ENCODE results near the gene TMEM267. TPM values are rescaled to one million over a fixed set of nuclear protein-coding genes. Genes with fewer than 3 reads are reported as not detected.

The TMEM267 gene, protein sequence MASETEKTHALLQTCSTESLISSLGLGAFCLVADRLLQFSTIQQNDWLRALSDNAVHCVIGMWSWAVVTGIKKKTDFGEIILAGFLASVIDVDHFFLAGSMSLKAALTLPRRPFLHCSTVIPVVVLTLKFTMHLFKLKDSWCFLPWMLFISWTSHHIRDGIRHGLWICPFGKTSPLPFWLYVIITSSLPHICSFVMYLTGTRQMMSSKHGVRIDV
- 1 to 10 TPM; 7.3 to 9.2 TPM for total RNA-seq

DNA sequence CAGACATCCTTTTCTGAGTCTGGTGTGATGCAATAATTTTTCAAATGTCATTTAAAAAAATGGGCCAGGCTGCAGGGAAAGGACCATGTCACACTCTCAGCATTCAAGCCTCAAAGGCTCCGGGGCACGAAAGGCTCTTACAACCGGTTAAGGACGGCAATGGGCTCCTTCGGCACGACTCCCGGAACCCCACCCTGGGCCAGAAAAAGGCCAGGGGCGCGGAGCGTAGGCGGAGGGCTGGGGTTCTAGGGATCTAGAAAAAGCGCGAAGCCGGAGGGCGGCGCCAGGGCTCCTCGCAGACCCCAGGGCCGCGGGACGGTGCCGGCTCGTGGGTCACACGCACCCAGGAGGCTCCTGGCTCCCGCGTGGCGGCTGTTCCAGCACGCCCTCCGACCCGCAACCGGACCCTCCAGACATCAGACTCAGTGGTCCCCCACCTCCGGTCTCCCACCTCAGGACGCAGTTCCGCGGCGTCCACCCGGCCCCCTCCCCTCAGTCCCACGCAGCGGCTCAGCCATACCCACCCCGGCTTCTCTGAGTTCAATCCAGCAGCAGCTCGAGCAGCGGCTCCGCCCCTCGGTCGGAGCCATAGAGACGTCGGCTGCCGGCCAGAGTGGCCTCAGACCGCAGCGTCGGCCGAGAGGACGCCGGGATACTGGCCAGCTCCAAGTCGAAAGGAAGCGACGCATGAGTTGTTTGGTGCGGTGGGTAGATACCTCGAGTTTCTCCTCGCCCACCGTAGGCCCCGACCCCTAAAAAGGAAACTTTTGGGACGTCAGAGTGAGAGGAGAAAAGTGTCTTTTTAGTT lies at the start of gene TMEM267:
Gene TMEM267, minus strand, starts transcription at position 568 of the 808 bp plus-strand sequence. CDS start 29,896 bp downstream, outside the sequence.
- Histone ChIP-seq H3K4me3 (peak within 1 kb of the TSS; percentile 75 to 79), H3K36me3 (replicated peaks in 1 of 2; ENCODE audit: insufficient read depth in 1 of 2, low read depth in 2 of 2) (no peaks in the 10 kb centered on the region), H3K27ac (peak within 1 kb of the TSS; percentile 95 to 99 (median 96)), H3K9me3 (no peaks in the 10 kb centered on the region), H3K4me1 (peaks cover 17% of the 10 kb centered on the region), H3K27me3 (no peaks in the 10 kb centered on the region)
- WGBS, 2 donors, result 0 to 1% methylated on average over 41 to 61 of the region's 62 CpGs
- DNase-seq (peak; percentile 91 to 95 (median 94)), ATAC-seq (peak; percentile 97)
- intact Hi-C loops (cut with DNase I), result no loop called here
- TF ChIP-seq, protein P1, sequence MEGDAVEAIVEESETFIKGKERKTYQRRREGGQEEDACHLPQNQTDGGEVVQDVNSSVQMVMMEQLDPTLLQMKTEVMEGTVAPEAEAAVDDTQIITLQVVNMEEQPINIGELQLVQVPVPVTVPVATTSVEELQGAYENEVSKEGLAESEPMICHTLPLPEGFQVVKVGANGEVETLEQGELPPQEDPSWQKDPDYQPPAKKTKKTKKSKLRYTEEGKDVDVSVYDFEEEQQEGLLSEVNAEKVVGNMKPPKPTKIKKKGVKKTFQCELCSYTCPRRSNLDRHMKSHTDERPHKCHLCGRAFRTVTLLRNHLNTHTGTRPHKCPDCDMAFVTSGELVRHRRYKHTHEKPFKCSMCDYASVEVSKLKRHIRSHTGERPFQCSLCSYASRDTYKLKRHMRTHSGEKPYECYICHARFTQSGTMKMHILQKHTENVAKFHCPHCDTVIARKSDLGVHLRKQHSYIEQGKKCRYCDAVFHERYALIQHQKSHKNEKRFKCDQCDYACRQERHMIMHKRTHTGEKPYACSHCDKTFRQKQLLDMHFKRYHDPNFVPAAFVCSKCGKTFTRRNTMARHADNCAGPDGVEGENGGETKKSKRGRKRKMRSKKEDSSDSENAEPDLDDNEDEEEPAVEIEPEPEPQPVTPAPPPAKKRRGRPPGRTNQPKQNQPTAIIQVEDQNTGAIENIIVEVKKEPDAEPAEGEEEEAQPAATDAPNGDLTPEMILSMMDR (IDR thresholded peaks at IDR 0.05), result no peak
- peak; percentile 83 to 97 (median 95) for TF ChIP-seq POLR2A (IDR thresholded peaks at IDR 0.05)

DNA sequence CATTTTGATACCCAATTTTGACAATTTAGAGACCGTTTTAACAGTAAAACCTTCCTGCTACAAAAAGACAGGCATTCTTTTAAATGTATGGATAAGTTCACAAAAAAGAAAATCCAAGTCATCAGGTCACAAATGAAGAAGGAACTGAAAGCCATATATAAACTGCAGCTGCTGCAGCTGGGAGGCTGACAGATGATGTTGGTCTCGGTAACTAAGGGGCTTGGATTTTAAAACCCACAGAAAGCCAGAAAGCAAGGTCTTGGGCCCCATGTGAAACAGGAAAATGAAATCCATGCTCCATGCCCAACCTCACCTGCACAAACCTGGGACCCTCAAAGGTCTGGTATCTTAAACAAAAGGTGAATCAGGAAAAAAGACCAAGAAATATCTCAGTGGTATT lies 47.0 kb upstream of the TMEM267 start:
- ATAC-seq, result no peak
- Histone ChIP-seq H3K9me3 (no peaks in the 10 kb centered on the region), H3K4me1 (no peaks in the 10 kb centered on the region), H3K27me3 (no peaks in the 10 kb centered on the region), H3K4me3 (no peak overlapping the region), H3K27ac (no peak overlapping the region), H3K36me3 (replicated peaks in 1 of 2; ENCODE audit: insufficient read depth in 1 of 2, low read depth in 2 of 2) (peaks cover 14 to 30% of the 10 kb centered on the region in 2 donors)
- no peak for TF ChIP-seq POLR2A (IDR thresholded peaks at IDR 0.05)
- TF ChIP-seq, protein P1 (IDR thresholded peaks at IDR 0.05), result no peak
- no peak for DNase-seq
- intact Hi-C loops (cut with DNase I), result no loop called here
- 85 to 89% methylated on average over 2 of the region's 2 CpGs for WGBS, 2 donors

DNA sequence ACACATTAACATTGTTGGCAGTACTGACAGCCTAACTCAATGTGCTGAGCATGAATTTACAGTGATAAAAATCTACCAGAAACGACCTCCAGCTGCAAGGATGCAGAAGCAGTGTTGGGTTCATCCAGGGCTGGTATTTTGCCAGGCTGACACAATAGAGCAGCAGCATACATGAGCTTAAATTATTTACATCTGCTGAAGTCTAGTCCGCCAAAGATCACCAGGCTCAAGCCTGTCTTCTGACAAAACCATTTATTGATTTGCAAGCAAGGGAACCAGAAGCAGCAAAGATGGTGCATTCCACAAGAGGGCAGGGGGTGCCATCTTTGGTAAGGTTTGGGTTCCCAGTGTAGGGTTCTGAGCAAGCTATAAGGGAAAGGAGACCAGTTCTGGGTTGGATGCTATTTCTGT lies 40.0 kb upstream of the TMEM267 start:
- intact Hi-C loops (cut with DNase I), result no loop called here
- Histone ChIP-seq H3K4me1 (no peaks in the 10 kb centered on the region), H3K27me3 (no peaks in the 10 kb centered on the region), H3K36me3 (replicated peaks in 1 of 2; ENCODE audit: insufficient read depth in 1 of 2, low read depth in 2 of 2) (peaks cover 0 to 13% of the 10 kb centered on the region in 2 donors), H3K27ac (no peak overlapping the region), H3K4me3 (no peak overlapping the region), H3K9me3 (no peaks in the 10 kb centered on the region)
- ATAC-seq, result no peak
- WGBS, 2 donors, result 59 to 82% methylated on average over 2 of the region's 2 CpGs
- TF ChIP-seq POLR2A (IDR thresholded peaks at IDR 0.05), result no peak
- TF ChIP-seq, protein P1 (IDR thresholded peaks at IDR 0.05), result no peak
- DNase-seq, result no peak

DNA sequence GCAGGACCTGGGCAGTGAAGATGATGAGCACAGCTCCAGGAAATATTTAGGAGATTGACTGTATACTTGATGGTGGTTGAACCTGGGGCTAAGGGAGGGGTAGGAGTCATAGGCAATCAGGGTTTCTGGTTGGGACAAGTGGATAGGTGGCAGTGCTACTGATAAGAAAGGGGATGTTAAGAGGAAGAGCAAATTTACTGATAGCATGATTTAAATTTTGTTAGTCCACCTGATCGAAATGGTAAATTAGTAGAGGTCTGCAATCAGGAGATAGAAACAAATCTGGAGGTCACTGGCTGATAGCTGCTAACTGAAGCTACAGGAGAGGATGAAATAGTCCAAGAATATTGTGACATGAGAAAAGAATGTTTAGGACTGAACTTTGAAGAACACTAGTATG lies 37.0 kb upstream of the TMEM267 start:
- Histone ChIP-seq H3K4me1 (peaks cover 5% of the 10 kb centered on the region), H3K36me3 (replicated peaks in 1 of 2; ENCODE audit: insufficient read depth in 1 of 2, low read depth in 2 of 2) (peaks cover 0 to 3% of the 10 kb centered on the region in 2 donors), H3K4me3 (no peak overlapping the region), H3K27me3 (no peaks in the 10 kb centered on the region), H3K27ac (no peak overlapping the region), H3K9me3 (no peaks in the 10 kb centered on the region)
- DNase-seq (no peak), ATAC-seq (no peak)
- intact Hi-C loops (cut with DNase I), result no loop called here
- TF ChIP-seq, protein P1 (IDR thresholded peaks at IDR 0.05), result no peak
- TF ChIP-seq POLR2A (IDR thresholded peaks at IDR 0.05), result no peak
- WGBS, 2 donors, result 68 to 69% methylated on average over 1 of the region's 1 CpG
